Activated CD8-positive, alpha-beta memory T cell treated with anti-CD3 and anti-CD28 coated beads for 1 hour (primary cell): Measurements from ENCODE around the gene NSMCE1.
"Not testable (repeated sequence)": the region's sequence is repeated elsewhere in the genome, so short reads cannot be mapped to it uniquely, and the experiment has no call there.

Experiments used
- DNase-seq, 2 donors: peaks; one replicate each; pipeline ENCODE4 v3.0.0-alpha.2; 2020; ENCODE audit warnings: low read depth in 1 of 2; ENCODE audit errors: extremely low read depth in 1 of 2

NSMCE1 gene

GRCh38 chr16:27272697-27273096 lies 4.1 kb upstream of the NSMCE1 start:
- DNase-seq = not testable (repeated sequence)

GRCh38 chr16:27272076-27272475 lies 3.5 kb upstream of the NSMCE1 start:
- DNase-seq = no peak

- DNase-seq = no peak
Observed at GRCh38 chr16:27270349-27270748, 1.8 kb upstream of the NSMCE1 start.

- no peak for DNase-seq
Observed at GRCh38 chr16:27269300-27270150, 953 bp upstream of the NSMCE1 start.

GRCh38 chr16:27267037-27267677 lies 1.4 kb downstream of the NSMCE1 start:
- DNase-seq = no peak

- DNase-seq = no peak
Observed at GRCh38 chr16:27265982-27266381, 2.6 kb downstream of the NSMCE1 start.

- no peak for DNase-seq
Observed at GRCh38 chr16:27264151-27264550, 4.4 kb downstream of the NSMCE1 start.

- not testable (repeated sequence) for DNase-seq
Observed at GRCh38 chr16:27262904-27263423, 5.6 kb downstream of the NSMCE1 start.

- DNase-seq = no peak
Observed at GRCh38 chr16:27259710-27260109, 8.9 kb downstream of the NSMCE1 start.

GRCh38 chr16:27258241-27258734 lies 10.3 kb downstream of the NSMCE1 start:
- DNase-seq = no peak

- no peak for DNase-seq
Observed at GRCh38 chr16:27257271-27257670, 11.3 kb downstream of the NSMCE1 start.

- no peak for DNase-seq
Observed at GRCh38 chr16:27256861-27257260, 11.7 kb downstream of the NSMCE1 start.

GRCh38 chr16:27254262-27254811 lies 14.2 kb downstream of the NSMCE1 start:
- DNase-seq = no peak

GRCh38 chr16:27253526-27253930 lies 15.0 kb downstream of the NSMCE1 start:
- no peak for DNase-seq

GRCh38 chr16:27252206-27252585 lies 16.4 kb downstream of the NSMCE1 start:
- no peak for DNase-seq

- no peak for DNase-seq
Observed at GRCh38 chr16:27251541-27252205, 16.9 kb downstream of the NSMCE1 start.

GRCh38 chr16:27248886-27249285 lies 19.7 kb downstream of the NSMCE1 start:
- not testable (repeated sequence) for DNase-seq

- DNase-seq = no peak
Observed at GRCh38 chr16:27248036-27248435, 20.5 kb downstream of the NSMCE1 start.

- not testable (repeated sequence) for DNase-seq
Observed at GRCh38 chr16:27247076-27247475, 21.5 kb downstream of the NSMCE1 start.

- no peak for DNase-seq
Observed at GRCh38 chr16:27246439-27246838, 22.1 kb downstream of the NSMCE1 start.
